ENCODE measurements around the gene CDC25C.

CDC25C gene

GRCh38 chr5:138364576-138364975, 33.0 kb upstream of the CDC25C start:
- H2AFZ ChIP-seq (ENCODE audit: low read length), result no peak overlapping the region

DNA sequence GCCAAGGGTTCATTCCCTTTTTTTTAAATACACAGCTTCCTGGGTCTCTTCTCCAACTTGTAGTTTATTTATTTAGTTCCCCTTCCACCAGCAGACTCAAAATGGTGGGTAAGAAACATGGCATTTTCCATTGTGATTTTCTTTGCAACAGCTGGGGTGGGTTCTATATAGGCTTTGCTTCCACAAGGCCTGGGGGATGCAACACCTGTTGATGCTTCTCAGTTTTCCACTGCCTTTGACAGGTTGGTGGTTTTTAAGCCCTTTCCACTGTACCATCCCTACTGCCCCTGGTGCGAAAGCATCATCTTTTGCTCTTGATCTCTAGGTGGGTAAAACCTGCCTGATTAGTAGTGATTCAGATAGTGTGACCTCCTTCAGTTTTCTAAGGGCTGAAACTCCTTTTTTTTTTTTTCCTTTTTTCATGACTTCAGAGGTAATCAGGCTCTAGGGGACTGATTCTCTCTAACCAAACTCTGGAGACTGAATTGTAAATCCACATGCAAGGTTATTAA, 29.4 kb upstream of the CDC25C start:
- Histone ChIP-seq H2AK5ac (ENCODE audit: low read depth, low read length) (no peak overlapping the region), H3K36me3 (replicated peaks in 1 of 2; ENCODE audit: control insufficient read depth in 2 of 2, insufficient read depth in 2 of 2, low read length in 2 of 2) (peaks cover 0 to 18% of the 10 kb centered on the region in 2 donors), H3K27me3 (ENCODE audit: control insufficient read depth in 3 of 3, insufficient read depth in 3 of 3, low read depth in 1 of 3, low read length in 3 of 3) (no peaks in the 10 kb centered on the region), H2BK5ac (ENCODE audit: low read length) (no peak overlapping the region), H4K91ac (ENCODE audit: low read depth, low read length, poor library complexity) (no peak overlapping the region), H3K27ac (replicated peaks; ENCODE audit: low read length) (no peak overlapping the region), H2BK120ac (ENCODE audit: low read depth, low read length) (no peak overlapping the region), H3K23ac (ENCODE audit: low read depth, low read length, poor library complexity) (no peak overlapping the region), H4K8ac (ENCODE audit: low read depth, low read length) (no peak overlapping the region), H3K14ac (ENCODE audit: low read length) (no peak overlapping the region), H3K4me3 (ENCODE audit: low read length in 2 of 2) (no peak overlapping the region), H3K79me1 (ENCODE audit: low read depth, low read length) (peaks cover 1% of the 10 kb centered on the region), H3K4me1 (ENCODE audit: control insufficient read depth in 2 of 2, insufficient read depth in 1 of 2, low read depth in 1 of 2, low read length in 2 of 2) (peaks cover 0 to 3% of the 10 kb centered on the region in 2 donors), H3K9ac (ENCODE audit: low read depth, low read length, poor library complexity) (no peak overlapping the region), H3K18ac (ENCODE audit: low read length) (no peak overlapping the region), H2BK15ac (ENCODE audit: low read length) (no peak overlapping the region), H3K4me2 (ENCODE audit: insufficient read depth, low read length, poor library complexity, severe bottlenecking) (no peak overlapping the region), H2BK12ac (ENCODE audit: low read length) (no peak overlapping the region), H2AFZ (ENCODE audit: low read length) (no peak overlapping the region), H3K9me3 (replicated peaks in 1 of 2; ENCODE audit: control insufficient read depth in 2 of 2, insufficient read depth in 1 of 2, low read depth in 1 of 2, low read length in 2 of 2) (no peaks in the 10 kb centered on the region), H3K4ac (ENCODE audit: low read length) (no peak overlapping the region)
- WGBS, 2 donors (ENCODE audit: extremely low coverage in 2 of 2, insufficient read length in 2 of 2, insufficient replicate concordance in 1 of 2), result no CpG with 5 or more reads among the region's 1 CpG
- no peak for DNase-seq (ENCODE audit: low spot score)

More at GRCh38 chr5:138364576-138364975, 33.0 kb upstream of the CDC25C start:
- Histone ChIP-seq H3K9ac (ENCODE audit: low read depth, low read length, poor library complexity) (no peak overlapping the region), H3K9me3 (replicated peaks in 1 of 2; ENCODE audit: control insufficient read depth in 2 of 2, insufficient read depth in 1 of 2, low read depth in 1 of 2, low read length in 2 of 2) (no peaks in the 10 kb centered on the region), H2BK120ac (ENCODE audit: low read depth, low read length) (no peak overlapping the region), H2BK12ac (ENCODE audit: low read length) (no peak overlapping the region), H2AK5ac (ENCODE audit: low read depth, low read length) (no peak overlapping the region), H3K23ac (ENCODE audit: low read depth, low read length, poor library complexity) (no peak overlapping the region), H3K18ac (ENCODE audit: low read length) (no peak overlapping the region), H3K4ac (ENCODE audit: low read length) (no peak overlapping the region), H3K27me3 (ENCODE audit: control insufficient read depth in 3 of 3, insufficient read depth in 3 of 3, low read depth in 1 of 3, low read length in 3 of 3) (no peaks in the 10 kb centered on the region), H3K4me1 (ENCODE audit: control insufficient read depth in 2 of 2, insufficient read depth in 1 of 2, low read depth in 1 of 2, low read length in 2 of 2) (peaks cover 0 to 4% of the 10 kb centered on the region in 2 donors), H3K79me1 (ENCODE audit: low read depth, low read length) (peaks cover 2% of the 10 kb centered on the region), H4K8ac (ENCODE audit: low read depth, low read length) (no peak overlapping the region), H3K4me2 (ENCODE audit: insufficient read depth, low read length, poor library complexity, severe bottlenecking) (no peak overlapping the region), H4K91ac (ENCODE audit: low read depth, low read length, poor library complexity) (no peak overlapping the region), H3K4me3 (ENCODE audit: low read length in 2 of 2) (no peak overlapping the region), H3K27ac (replicated peaks; ENCODE audit: low read length) (no peak overlapping the region), H2BK5ac (ENCODE audit: low read length) (no peak overlapping the region), H3K36me3 (replicated peaks in 1 of 2; ENCODE audit: control insufficient read depth in 2 of 2, insufficient read depth in 2 of 2, low read length in 2 of 2) (peaks cover 0 to 15% of the 10 kb centered on the region in 2 donors), H3K14ac (ENCODE audit: low read length) (no peak overlapping the region), H2BK15ac (ENCODE audit: low read length) (no peak overlapping the region)
- no CpG with 5 or more reads among the region's 1 CpG for WGBS, 2 donors (ENCODE audit: extremely low coverage in 2 of 2, insufficient read length in 2 of 2, insufficient replicate concordance in 1 of 2)
- no peak for DNase-seq (ENCODE audit: low spot score)

- H3K18ac ChIP-seq (ENCODE audit: low read length), result no peak overlapping the region
- no peak overlapping the region for H3K4me3 ChIP-seq (ENCODE audit: low read length in 2 of 2)
- H2BK12ac ChIP-seq (ENCODE audit: low read length), result no peak overlapping the region
- no peak overlapping the region for H4K8ac ChIP-seq (ENCODE audit: low read depth, low read length)
- H2BK15ac ChIP-seq (ENCODE audit: low read length), result no peak overlapping the region
- no peak for DNase-seq (ENCODE audit: low spot score)
- no peak overlapping the region for H3K9ac ChIP-seq (ENCODE audit: low read depth, low read length, poor library complexity)
- peaks cover 0 to 17% of the 10 kb centered on the region in 2 donors for H3K36me3 ChIP-seq (replicated peaks in 1 of 2; ENCODE audit: control insufficient read depth in 2 of 2, insufficient read depth in 2 of 2, low read length in 2 of 2)
- H3K27ac ChIP-seq (replicated peaks; ENCODE audit: low read length), result no peak overlapping the region
- no CpG with 5 or more reads among the region's 3 CpGs for WGBS, 2 donors (ENCODE audit: extremely low coverage in 2 of 2, insufficient read length in 2 of 2, insufficient replicate concordance in 1 of 2)
- peaks cover 2 to 5% of the 10 kb centered on the region in 2 donors for H3K4me1 ChIP-seq (ENCODE audit: control insufficient read depth in 2 of 2, insufficient read depth in 1 of 2, low read depth in 1 of 2, low read length in 2 of 2)
- no peak overlapping the region for H4K91ac ChIP-seq (ENCODE audit: low read depth, low read length, poor library complexity)
- no peak overlapping the region for H3K23ac ChIP-seq (ENCODE audit: low read depth, low read length, poor library complexity)
- H3K9me3 ChIP-seq (replicated peaks in 1 of 2; ENCODE audit: control insufficient read depth in 2 of 2, insufficient read depth in 1 of 2, low read depth in 1 of 2, low read length in 2 of 2), result no peaks in the 10 kb centered on the region
- H3K4ac ChIP-seq (ENCODE audit: low read length), result no peak overlapping the region
- H2BK120ac ChIP-seq (ENCODE audit: low read depth, low read length), result no peak overlapping the region
- H3K14ac ChIP-seq (ENCODE audit: low read length), result no peak overlapping the region
- no peak overlapping the region for H3K4me2 ChIP-seq (ENCODE audit: insufficient read depth, low read length, poor library complexity, severe bottlenecking)
- H3K79me1 ChIP-seq (ENCODE audit: low read depth, low read length), result peaks cover 1% of the 10 kb centered on the region
- H2AK5ac ChIP-seq (ENCODE audit: low read depth, low read length), result no peak overlapping the region
- no peaks in the 10 kb centered on the region for H3K27me3 ChIP-seq (ENCODE audit: control insufficient read depth in 3 of 3, insufficient read depth in 3 of 3, low read depth in 1 of 3, low read length in 3 of 3)
- H2BK5ac ChIP-seq (ENCODE audit: low read length), result no peak overlapping the region
- H2AFZ ChIP-seq (ENCODE audit: low read length), result no peak overlapping the region
These were observed 28.0 kb upstream of the CDC25C start for GRCh38 chr5:138359621-138360020.

GRCh38 chr5:138354926-138355378, 23.3 kb upstream of the CDC25C start:
- Histone ChIP-seq H4K91ac (ENCODE audit: low read depth, low read length, poor library complexity) (no peak overlapping the region), H2AFZ (ENCODE audit: low read length) (no peak overlapping the region), H3K4ac (ENCODE audit: low read length) (no peak overlapping the region), H3K27ac (replicated peaks; ENCODE audit: low read length) (no peak overlapping the region), H3K79me1 (ENCODE audit: low read depth, low read length) (peaks cover 4% of the 10 kb centered on the region), H3K4me1 (ENCODE audit: control insufficient read depth in 2 of 2, insufficient read depth in 1 of 2, low read depth in 1 of 2, low read length in 2 of 2) (peaks cover 5 to 7% of the 10 kb centered on the region in 2 donors), H3K27me3 (ENCODE audit: control insufficient read depth in 3 of 3, insufficient read depth in 3 of 3, low read depth in 1 of 3, low read length in 3 of 3) (no peaks in the 10 kb centered on the region), H2AK5ac (ENCODE audit: low read depth, low read length) (no peak overlapping the region), H3K4me2 (ENCODE audit: insufficient read depth, low read length, poor library complexity, severe bottlenecking) (peak overlapping the region; percentile 65), H2BK12ac (ENCODE audit: low read length) (no peak overlapping the region), H3K36me3 (replicated peaks in 1 of 2; ENCODE audit: control insufficient read depth in 2 of 2, insufficient read depth in 2 of 2, low read length in 2 of 2) (peaks cover 7 to 14% of the 10 kb centered on the region in 2 donors), H3K9ac (ENCODE audit: low read depth, low read length, poor library complexity) (no peak overlapping the region), H3K23ac (ENCODE audit: low read depth, low read length, poor library complexity) (no peak overlapping the region), H3K18ac (ENCODE audit: low read length) (no peak overlapping the region), H3K14ac (ENCODE audit: low read length) (no peak overlapping the region), H3K4me3 (ENCODE audit: low read length in 2 of 2) (peak overlapping the region in 1 of 2 donors; percentile 91), H2BK5ac (ENCODE audit: low read length) (no peak overlapping the region), H2BK15ac (ENCODE audit: low read length) (no peak overlapping the region), H2BK120ac (ENCODE audit: low read depth, low read length) (no peak overlapping the region), H3K9me3 (replicated peaks in 1 of 2; ENCODE audit: control insufficient read depth in 2 of 2, insufficient read depth in 1 of 2, low read depth in 1 of 2, low read length in 2 of 2) (peaks cover 3 to 8% of the 10 kb centered on the region in 2 donors), H4K8ac (ENCODE audit: low read depth, low read length) (no peak overlapping the region)
- WGBS, 2 donors (ENCODE audit: extremely low coverage in 2 of 2, insufficient read length in 2 of 2, insufficient replicate concordance in 1 of 2), result no CpG with 5 or more reads among the region's 6 CpGs
- DNase-seq (ENCODE audit: low spot score), result peak; percentile 59

Measured in neuronal stem cell (in vitro differentiated cells).